ENCODE data around the gene CEMIP.
A peak's percentile ranks its signal among the peaks of the same experiment; 100 is the strongest.

The CEMIP gene

GRCh38 chr15:80989518-80990478 lies 210.6 kb downstream of the CEMIP start, which contains the start of gene MESD:
Gene MESD, minus strand, starts transcription at chr15:80989819. Its CDS starts 28 bp downstream, at chr15:80989791.
- H3K36me3 ChIP-seq (ENCODE audit: control insufficient read depth in 2 of 2, insufficient read depth in 2 of 2, low read length in 2 of 2): no peaks in the 10 kb centered on the region
- peak within 1 kb of the TSS; percentile 85 for H3K27ac ChIP-seq (ENCODE audit: low read length)
- peak within 1 kb of the TSS; percentile 86 to 98 for H3K4me3 ChIP-seq (ENCODE audit: low read length in 2 of 2)
- peaks cover 19% of the 10 kb centered on the region for H3K4me1 ChIP-seq (ENCODE audit: control insufficient read depth, insufficient read depth, low read length)
- H3K9ac ChIP-seq (ENCODE audit: low read length in 2 of 2): peak within 1 kb of the TSS; percentile 81 to 93
- H3K27me3 ChIP-seq (ENCODE audit: control insufficient read depth in 1 of 2, insufficient read depth in 2 of 2, low read length in 2 of 2): no peaks in the 10 kb centered on the region
- H3K9me3 ChIP-seq (ENCODE audit: control insufficient read depth in 2 of 2, low read length in 2 of 2): no peaks in the 10 kb centered on the region

DNA sequence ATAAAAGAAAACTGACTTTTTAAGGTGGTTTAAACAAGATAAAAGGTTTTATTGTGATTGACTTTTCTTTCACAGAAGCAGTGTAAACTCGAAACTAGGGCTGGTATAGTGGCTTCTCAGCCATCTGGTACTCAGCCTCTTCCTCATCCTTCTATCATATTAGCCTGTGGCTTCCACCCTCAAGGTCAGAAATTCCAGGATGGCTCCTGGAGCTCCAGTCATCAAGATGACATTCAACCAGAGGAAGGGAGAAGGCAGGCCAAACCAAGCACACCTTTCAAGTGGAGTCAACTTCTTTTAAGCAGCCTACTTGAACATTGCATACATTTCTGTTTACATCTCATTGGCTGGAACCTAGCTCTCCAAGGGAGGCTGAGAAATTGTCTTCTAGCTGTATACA lies 211.8 kb downstream of the CEMIP start:
- H3K9ac ChIP-seq (ENCODE audit: low read length in 2 of 2): peak overlapping the region in 1 of 2 donors; percentile 61
- H3K36me3 ChIP-seq (ENCODE audit: control insufficient read depth in 2 of 2, insufficient read depth in 2 of 2, low read length in 2 of 2): no peaks in the 10 kb centered on the region
- peaks cover 19% of the 10 kb centered on the region for H3K4me1 ChIP-seq (ENCODE audit: control insufficient read depth, insufficient read depth, low read length)
- no peak overlapping the region for H3K4me3 ChIP-seq (ENCODE audit: low read length in 2 of 2)
- H3K27me3 ChIP-seq (ENCODE audit: control insufficient read depth in 1 of 2, insufficient read depth in 2 of 2, low read length in 2 of 2): no peaks in the 10 kb centered on the region
- peak overlapping the region; percentile 2 for H3K27ac ChIP-seq (ENCODE audit: low read length)
- H3K9me3 ChIP-seq (ENCODE audit: control insufficient read depth in 2 of 2, low read length in 2 of 2): no peaks in the 10 kb centered on the region

DNA sequence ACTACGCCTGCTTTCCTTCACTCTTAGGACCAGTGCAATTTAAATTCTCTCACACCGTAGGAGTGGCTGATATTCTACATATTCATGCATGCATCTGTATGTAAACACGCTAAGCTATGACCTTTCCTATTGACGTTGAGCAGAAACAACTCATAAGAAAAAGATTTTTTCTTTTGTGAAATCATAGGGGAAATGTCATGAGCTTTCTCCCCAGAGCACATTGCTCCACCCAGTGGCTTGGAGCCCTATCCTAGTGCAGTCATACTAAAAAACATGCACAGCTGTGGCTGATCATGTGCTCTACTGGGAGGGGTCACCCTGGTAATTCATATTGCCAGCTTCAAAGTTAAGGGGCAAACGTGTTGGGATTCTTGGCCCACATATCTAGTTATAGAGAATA lies 212.3 kb downstream of the CEMIP start:
- no peaks in the 10 kb centered on the region for H3K9me3 ChIP-seq (ENCODE audit: control insufficient read depth in 2 of 2, low read length in 2 of 2)
- peaks cover 19% of the 10 kb centered on the region for H3K4me1 ChIP-seq (ENCODE audit: control insufficient read depth, insufficient read depth, low read length)
- H3K27me3 ChIP-seq (ENCODE audit: control insufficient read depth in 1 of 2, insufficient read depth in 2 of 2, low read length in 2 of 2): no peaks in the 10 kb centered on the region
- H3K36me3 ChIP-seq (ENCODE audit: control insufficient read depth in 2 of 2, insufficient read depth in 2 of 2, low read length in 2 of 2): no peaks in the 10 kb centered on the region
- H3K9ac ChIP-seq (ENCODE audit: low read length in 2 of 2): no peak overlapping the region
- H3K27ac ChIP-seq (ENCODE audit: low read length): peak overlapping the region; percentile 2
- no peak overlapping the region for H3K4me3 ChIP-seq (ENCODE audit: low read length in 2 of 2)

DNA sequence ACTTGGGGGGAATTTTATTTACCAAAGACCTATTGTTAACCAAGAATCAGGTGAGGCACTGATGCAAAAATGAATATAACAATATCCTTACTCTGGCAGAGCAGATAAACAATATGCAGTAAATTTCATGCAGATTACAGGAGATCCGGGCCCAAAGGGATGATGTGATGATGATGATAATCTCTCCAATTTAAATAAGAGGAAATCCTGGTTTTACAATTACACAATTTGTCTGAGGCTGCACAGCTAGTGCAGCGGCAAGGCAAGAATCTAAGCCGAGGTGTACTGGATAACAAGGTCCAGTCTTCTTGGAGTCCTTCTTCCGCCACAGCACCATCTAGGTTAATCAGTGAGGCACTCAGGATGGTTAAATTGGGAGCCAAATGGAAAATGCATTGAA lies 212.8 kb downstream of the CEMIP start:
- Histone ChIP-seq H3K27me3 (ENCODE audit: control insufficient read depth in 1 of 2, insufficient read depth in 2 of 2, low read length in 2 of 2) (no peaks in the 10 kb centered on the region), H3K9me3 (ENCODE audit: control insufficient read depth in 2 of 2, low read length in 2 of 2) (no peaks in the 10 kb centered on the region), H3K9ac (ENCODE audit: low read length in 2 of 2) (no peak overlapping the region), H3K4me1 (ENCODE audit: control insufficient read depth, insufficient read depth, low read length) (peaks cover 16% of the 10 kb centered on the region), H3K4me3 (ENCODE audit: low read length in 2 of 2) (no peak overlapping the region), H3K27ac (ENCODE audit: low read length) (no peak overlapping the region), H3K36me3 (ENCODE audit: control insufficient read depth in 2 of 2, insufficient read depth in 2 of 2, low read length in 2 of 2) (no peaks in the 10 kb centered on the region)

DNA sequence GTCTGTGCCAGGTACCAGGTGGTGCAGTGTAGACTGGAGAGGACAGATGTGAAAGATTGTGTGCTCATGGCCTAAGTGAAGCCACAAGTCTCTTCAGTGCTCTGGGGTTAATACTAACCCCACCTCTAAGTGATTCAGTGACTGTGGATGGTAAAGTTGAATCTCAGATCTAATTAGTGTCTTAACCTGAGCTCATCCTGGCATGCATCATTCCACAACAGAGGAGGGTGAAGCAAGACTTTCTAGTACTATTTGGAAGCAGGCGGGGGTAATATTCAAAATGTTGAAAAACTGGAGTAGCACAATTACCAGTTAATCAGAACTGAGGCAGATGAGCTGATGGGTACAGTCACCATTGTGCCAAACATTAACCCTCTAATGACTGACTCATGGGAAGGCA lies 213.3 kb downstream of the CEMIP start:
- no peak overlapping the region for H3K9ac ChIP-seq (ENCODE audit: low read length in 2 of 2)
- H3K4me3 ChIP-seq (ENCODE audit: low read length in 2 of 2): no peak overlapping the region
- no peak overlapping the region for H3K27ac ChIP-seq (ENCODE audit: low read length)
- H3K4me1 ChIP-seq (ENCODE audit: control insufficient read depth, insufficient read depth, low read length): peaks cover 14% of the 10 kb centered on the region
- no peaks in the 10 kb centered on the region for H3K9me3 ChIP-seq (ENCODE audit: control insufficient read depth in 2 of 2, low read length in 2 of 2)
- H3K36me3 ChIP-seq (ENCODE audit: control insufficient read depth in 2 of 2, insufficient read depth in 2 of 2, low read length in 2 of 2): no peaks in the 10 kb centered on the region
- H3K27me3 ChIP-seq (ENCODE audit: control insufficient read depth in 1 of 2, insufficient read depth in 2 of 2, low read length in 2 of 2): no peaks in the 10 kb centered on the region

DNA sequence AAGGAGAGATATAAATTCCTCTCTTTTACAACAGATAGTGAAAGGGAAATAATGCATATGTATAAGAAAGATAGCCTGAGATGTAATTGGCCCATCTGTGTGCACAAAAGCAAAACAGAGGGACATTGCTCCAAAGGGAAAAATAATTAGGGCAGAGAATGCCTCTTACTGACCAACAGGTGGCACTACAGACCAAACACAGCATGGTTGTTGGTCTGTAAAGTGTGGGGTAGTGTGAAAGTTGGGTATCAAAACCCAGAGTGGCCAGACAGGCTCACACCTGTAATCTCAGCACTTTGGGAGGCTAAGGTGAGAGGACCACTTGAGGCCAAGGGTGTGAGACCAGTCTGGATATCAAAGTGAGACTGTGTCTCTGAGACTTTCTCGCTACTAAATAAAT lies 217.1 kb downstream of the CEMIP start:
- Histone ChIP-seq H3K9ac (ENCODE audit: low read length in 2 of 2) (no peak overlapping the region), H3K4me3 (ENCODE audit: low read length in 2 of 2) (no peak overlapping the region), H3K36me3 (ENCODE audit: control insufficient read depth in 2 of 2, insufficient read depth in 2 of 2, low read length in 2 of 2) (no peaks in the 10 kb centered on the region), H3K27ac (ENCODE audit: low read length) (no peak overlapping the region), H3K4me1 (ENCODE audit: control insufficient read depth, insufficient read depth, low read length) (peaks cover 8% of the 10 kb centered on the region), H3K27me3 (ENCODE audit: control insufficient read depth in 1 of 2, insufficient read depth in 2 of 2, low read length in 2 of 2) (no peaks in the 10 kb centered on the region), H3K9me3 (ENCODE audit: control insufficient read depth in 2 of 2, low read length in 2 of 2) (no peaks in the 10 kb centered on the region)

- Histone ChIP-seq H3K27ac (ENCODE audit: low read length) (no peak overlapping the region), H3K9ac (ENCODE audit: low read length in 2 of 2) (no peak overlapping the region), H3K36me3 (ENCODE audit: control insufficient read depth in 2 of 2, insufficient read depth in 2 of 2, low read length in 2 of 2) (peaks cover 0 to under 1% of the 10 kb centered on the region in 2 donors), H3K4me1 (ENCODE audit: control insufficient read depth, insufficient read depth, low read length) (peaks cover 18% of the 10 kb centered on the region), H3K27me3 (ENCODE audit: control insufficient read depth in 1 of 2, insufficient read depth in 2 of 2, low read length in 2 of 2) (no peaks in the 10 kb centered on the region), H3K4me3 (ENCODE audit: low read length in 2 of 2) (no peak overlapping the region), H3K9me3 (ENCODE audit: control insufficient read depth in 2 of 2, low read length in 2 of 2) (no peaks in the 10 kb centered on the region)
Observed at GRCh38 chr15:80997692-80998091, 218.5 kb downstream of the CEMIP start.

GRCh38 chr15:80998251-80998650 lies 219.1 kb downstream of the CEMIP start:
- Histone ChIP-seq H3K9ac (ENCODE audit: low read length in 2 of 2) (no peak overlapping the region), H3K4me3 (ENCODE audit: low read length in 2 of 2) (no peak overlapping the region), H3K27me3 (ENCODE audit: control insufficient read depth in 1 of 2, insufficient read depth in 2 of 2, low read length in 2 of 2) (no peaks in the 10 kb centered on the region), H3K27ac (ENCODE audit: low read length) (no peak overlapping the region), H3K36me3 (ENCODE audit: control insufficient read depth in 2 of 2, insufficient read depth in 2 of 2, low read length in 2 of 2) (peaks cover 0 to 4% of the 10 kb centered on the region in 2 donors), H3K9me3 (ENCODE audit: control insufficient read depth in 2 of 2, low read length in 2 of 2) (no peaks in the 10 kb centered on the region), H3K4me1 (ENCODE audit: control insufficient read depth, insufficient read depth, low read length) (peaks cover 22% of the 10 kb centered on the region)

DNA sequence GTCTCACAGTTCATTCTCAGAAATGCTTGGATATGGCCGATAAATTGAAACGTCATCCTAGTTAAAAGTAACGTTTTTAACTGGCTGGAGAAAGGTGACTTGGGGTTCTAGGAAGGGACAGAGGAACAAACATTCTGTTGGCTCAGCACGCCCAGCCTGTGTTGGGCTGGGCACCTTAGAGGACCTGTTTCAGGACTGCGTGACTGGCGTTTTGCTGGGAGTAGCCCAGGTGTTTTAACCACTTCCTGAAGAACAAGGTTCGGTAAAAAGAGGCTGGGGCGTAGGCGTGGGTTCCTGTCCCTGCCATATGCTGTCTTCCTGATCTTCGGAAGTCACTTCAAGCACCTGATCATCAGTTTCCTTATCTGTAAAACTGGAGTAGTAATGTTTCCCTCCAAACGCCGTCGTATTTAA lies 220.5 kb downstream of the CEMIP start:
- H3K9ac ChIP-seq (ENCODE audit: low read length in 2 of 2): peak overlapping the region in 1 of 2 donors; percentile 96
- no peaks in the 10 kb centered on the region for H3K9me3 ChIP-seq (ENCODE audit: control insufficient read depth in 2 of 2, low read length in 2 of 2)
- peaks cover 4 to 5% of the 10 kb centered on the region in 2 donors for H3K36me3 ChIP-seq (ENCODE audit: control insufficient read depth in 2 of 2, insufficient read depth in 2 of 2, low read length in 2 of 2)
- peak overlapping the region in 1 of 2 donors; percentile 83 for H3K4me3 ChIP-seq (ENCODE audit: low read length in 2 of 2)
- peaks cover 22% of the 10 kb centered on the region for H3K4me1 ChIP-seq (ENCODE audit: control insufficient read depth, insufficient read depth, low read length)
- H3K27me3 ChIP-seq (ENCODE audit: control insufficient read depth in 1 of 2, insufficient read depth in 2 of 2, low read length in 2 of 2): no peaks in the 10 kb centered on the region
- H3K27ac ChIP-seq (ENCODE audit: low read length): peak overlapping the region; percentile 88

- Histone ChIP-seq H3K36me3 (ENCODE audit: control insufficient read depth in 2 of 2, insufficient read depth in 2 of 2, low read length in 2 of 2) (peaks cover 4 to 6% of the 10 kb centered on the region in 2 donors), H3K9me3 (ENCODE audit: control insufficient read depth in 2 of 2, low read length in 2 of 2) (no peaks in the 10 kb centered on the region), H3K4me1 (ENCODE audit: control insufficient read depth, insufficient read depth, low read length) (peaks cover 22% of the 10 kb centered on the region), H3K27me3 (ENCODE audit: control insufficient read depth in 1 of 2, insufficient read depth in 2 of 2, low read length in 2 of 2) (no peaks in the 10 kb centered on the region), H3K4me3 (ENCODE audit: low read length in 2 of 2) (peak overlapping the region; percentile 83 to 87), H3K9ac (ENCODE audit: low read length in 2 of 2) (peak overlapping the region; percentile 90 to 96), H3K27ac (ENCODE audit: low read length) (peak overlapping the region; percentile 88)
Observed at GRCh38 chr15:81000144-81000623, 221.0 kb downstream of the CEMIP start.

Data from stomach smooth muscle (tissue), 2 donors.